ENCODE measurements around the gene PGF.
A peak's percentile ranks its signal among the peaks of the same experiment; 100 is the strongest.
"Not testable (repeated sequence)": the region's sequence is repeated elsewhere in the genome, so short reads cannot be mapped to it uniquely, and the experiment has no call there.

The PGF gene

GRCh38 chr14:74955229-74956026 lies at the start of gene PGF:
PGF (minus strand) TSS chr14:74955597; CDS start chr14:74955242, 355 bp downstream.
- DNase-seq = peak; percentile 10

GRCh38 chr14:75003250-75004027 lies 48.0 kb upstream of the PGF start:
- no peak for DNase-seq

- peak; percentile 90 for DNase-seq
Measured at GRCh38 chr14:75002392-75003249, 47.2 kb upstream of the PGF start, which contains the start of gene EIF2B2. EIF2B2 (plus strand) TSS chr14:75002921; CDS start chr14:75002991, 70 bp downstream.

DNA sequence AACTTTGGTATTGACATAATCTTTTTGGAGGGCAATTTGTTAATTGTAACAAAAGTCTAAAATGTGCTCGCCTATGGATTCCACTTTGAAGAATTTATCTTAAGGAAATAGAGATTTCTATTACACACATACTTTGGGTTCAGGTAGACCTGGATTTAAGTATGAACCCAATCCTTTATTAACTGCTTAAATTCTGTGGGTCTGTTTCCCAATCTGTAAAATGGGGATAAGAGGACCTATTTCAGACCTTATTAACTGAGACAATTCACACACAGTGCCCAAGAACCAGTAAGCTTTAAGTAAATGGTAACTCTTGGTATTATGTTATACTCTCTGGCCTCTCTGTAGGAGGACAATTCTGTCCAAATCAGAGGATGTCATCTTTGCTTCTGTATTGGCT lies 46.5 kb upstream of the PGF start:
- no peak for DNase-seq

- DNase-seq = no peak
Measured at GRCh38 chr14:75001261-75001660, 45.9 kb upstream of the PGF start.

- DNase-seq = not testable (repeated sequence)
Measured at GRCh38 chr14:74995781-74996180, 40.4 kb upstream of the PGF start.

DNA sequence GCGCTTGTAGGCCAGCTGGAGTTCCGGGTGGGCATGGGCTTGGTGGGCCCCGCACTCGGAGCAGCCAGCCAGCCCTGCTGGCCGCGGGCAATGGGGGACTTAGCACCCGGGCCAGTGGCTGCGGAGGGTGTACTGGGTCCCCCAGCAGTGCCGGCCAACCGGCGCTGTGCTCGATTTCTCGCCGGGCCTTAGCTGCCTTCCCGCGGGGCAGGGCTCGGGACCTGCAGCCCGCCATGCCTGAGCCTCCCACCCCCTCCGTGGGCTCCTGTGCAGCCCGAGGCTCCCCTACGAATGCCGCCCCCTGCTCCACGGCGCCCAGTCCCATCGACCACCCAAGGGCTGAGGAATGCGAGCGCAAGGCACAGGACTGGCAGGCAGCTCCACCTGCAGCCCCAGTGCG lies 38.8 kb upstream of the PGF start:
- DNase-seq = not testable (repeated sequence)

GRCh38 chr14:74988993-74989392 lies 33.6 kb upstream of the PGF start:
- DNase-seq = no peak

GRCh38 chr14:74988131-74988530 lies 32.7 kb upstream of the PGF start:
- DNase-seq = no peak

GRCh38 chr14:74985806-74986205 lies 30.4 kb upstream of the PGF start:
- no peak for DNase-seq

DNA sequence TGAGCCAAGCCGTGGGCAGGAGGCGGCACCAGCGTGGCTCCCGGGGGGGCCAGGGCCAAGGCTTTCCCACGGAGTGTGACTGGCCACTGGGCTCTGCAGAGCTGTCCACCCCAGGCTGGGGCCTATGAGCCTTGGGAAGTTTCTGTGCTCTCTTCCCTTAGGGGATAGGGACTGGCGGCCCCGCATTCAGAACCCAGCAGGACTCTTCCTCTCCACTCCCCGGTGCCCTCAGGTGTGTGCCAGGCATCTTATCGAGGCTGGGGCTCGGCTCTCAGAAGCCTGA lies 29.6 kb upstream of the PGF start:
- DNase-seq = no peak

GRCh38 chr14:74984236-74985027 lies 29.0 kb upstream of the PGF start:
- DNase-seq = no peak

GRCh38 chr14:74983343-74983742 lies 27.9 kb upstream of the PGF start:
- no peak for DNase-seq

DNA sequence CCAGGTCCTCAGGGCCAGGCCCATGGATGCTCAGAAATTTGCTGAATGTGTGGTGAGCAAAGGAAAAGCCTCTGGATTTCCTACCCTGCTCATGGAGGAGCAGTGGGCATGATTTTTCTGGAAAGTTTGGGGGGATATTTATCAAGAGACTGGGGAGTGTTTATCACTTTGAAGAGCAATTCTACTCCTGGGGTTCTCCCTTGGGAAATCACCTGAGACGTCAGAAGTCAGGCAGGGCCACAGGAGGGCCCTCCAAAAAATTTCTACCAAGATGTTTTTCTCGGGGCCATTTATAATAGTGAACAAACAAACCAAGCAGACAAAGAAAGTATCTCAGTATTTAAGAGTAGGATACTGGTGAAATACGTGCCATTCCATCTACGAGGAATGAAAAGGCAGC lies 27.3 kb upstream of the PGF start:
- no peak for DNase-seq

- DNase-seq = no peak
Measured at GRCh38 chr14:74981833-74982232, 26.4 kb upstream of the PGF start.

GRCh38 chr14:74981462-74981782 lies 26.0 kb upstream of the PGF start:
- DNase-seq = no peak

DNA sequence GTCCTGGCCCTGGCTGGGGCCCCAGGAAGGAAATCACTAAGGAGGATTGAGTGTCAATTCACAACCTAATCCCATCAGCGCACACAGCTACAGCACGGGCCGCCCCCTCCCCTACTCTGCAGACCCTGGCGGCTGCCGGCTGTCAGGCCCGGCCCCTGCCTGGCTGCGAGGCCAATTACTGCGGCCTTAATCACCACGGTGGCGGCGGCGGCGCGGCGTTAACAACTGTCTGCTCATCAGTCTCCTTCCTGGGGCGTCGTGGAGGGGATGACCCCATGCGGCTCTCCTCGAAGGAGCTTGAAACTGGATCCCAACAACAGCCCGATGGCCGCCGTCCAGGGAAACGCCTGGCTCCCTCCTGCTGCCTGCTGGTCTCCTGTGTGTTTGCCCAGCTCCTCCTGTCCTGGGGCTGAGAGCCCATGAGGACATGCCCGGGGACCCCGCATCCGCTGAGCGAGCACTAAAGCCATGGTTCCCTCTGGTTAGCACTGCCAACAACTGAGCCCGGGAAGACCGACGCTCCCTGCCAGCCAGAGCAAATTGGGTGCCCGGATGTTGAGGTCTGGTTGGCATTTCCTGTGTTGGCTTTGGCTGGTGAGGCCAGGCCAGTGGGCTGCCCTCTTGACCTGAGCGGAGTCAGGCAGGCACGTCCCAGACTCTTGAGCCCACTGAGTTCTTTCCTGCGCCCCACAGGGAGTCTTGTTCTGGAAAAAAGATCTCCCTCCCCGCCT lies 25.5 kb upstream of the PGF start:
- DNase-seq = no peak

DNA sequence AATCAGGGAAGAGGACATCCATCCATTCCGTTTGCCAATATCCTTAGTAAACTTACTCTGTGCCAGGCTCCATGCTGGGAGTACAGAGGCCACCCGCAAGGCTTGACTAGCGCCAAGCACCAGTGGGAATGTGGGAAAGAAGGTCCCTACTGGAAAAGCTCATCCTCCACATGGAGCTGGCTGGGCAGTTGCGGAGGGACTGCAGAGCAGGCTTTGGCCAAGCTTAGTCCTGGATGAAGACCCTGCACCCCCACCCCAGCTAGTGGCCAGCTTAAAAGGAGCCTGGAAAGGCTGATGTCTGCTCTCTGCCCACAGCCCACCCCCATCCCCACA lies 25.0 kb upstream of the PGF start:
- no peak for DNase-seq

DNA sequence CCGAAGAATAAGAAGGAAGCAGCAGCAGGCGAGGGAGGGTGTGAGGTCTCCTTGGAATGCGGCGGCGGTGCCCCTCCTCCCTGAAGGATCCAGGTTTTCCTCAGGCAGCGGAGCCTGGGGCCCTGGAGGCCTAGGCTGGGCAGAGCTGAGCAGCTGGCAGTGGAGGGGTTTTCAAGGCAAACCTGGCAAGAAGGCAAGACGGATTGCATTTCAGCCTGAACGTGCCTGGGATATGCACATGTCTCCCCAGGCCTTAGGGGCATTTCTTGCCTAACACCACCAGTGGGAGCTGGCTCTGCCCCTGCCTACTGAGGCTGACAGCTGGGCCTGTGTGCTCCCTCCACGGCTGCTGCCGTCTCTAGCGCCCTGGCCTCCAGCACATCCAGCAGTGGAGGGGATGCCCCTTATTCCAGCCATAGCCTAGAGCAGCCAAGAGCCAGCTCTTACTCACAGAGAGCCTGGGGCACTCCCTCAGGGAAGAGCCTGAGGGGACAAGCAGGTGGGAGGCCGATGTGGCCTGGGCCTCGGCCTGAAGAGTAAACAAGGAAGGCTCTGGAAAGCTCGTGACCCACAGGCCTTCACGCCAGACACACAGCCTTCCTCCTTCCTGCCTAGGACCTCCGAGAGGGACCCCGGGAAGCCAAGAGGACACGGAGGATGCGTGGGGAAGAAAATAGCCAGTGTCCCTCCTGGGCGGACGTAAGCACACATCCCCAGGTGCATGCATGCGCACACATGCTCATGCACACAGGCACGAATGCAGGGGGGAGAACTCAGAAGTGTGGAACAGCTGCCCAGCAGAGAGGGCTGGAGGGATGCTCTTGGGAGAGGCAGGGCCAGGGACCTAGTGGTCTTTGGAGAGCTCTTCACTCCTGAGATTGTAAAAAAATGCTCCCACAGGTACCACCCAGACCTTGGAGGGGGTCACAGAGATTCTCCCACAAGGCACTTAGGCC lies 24.3 kb upstream of the PGF start:
- no peak for DNase-seq

DNA sequence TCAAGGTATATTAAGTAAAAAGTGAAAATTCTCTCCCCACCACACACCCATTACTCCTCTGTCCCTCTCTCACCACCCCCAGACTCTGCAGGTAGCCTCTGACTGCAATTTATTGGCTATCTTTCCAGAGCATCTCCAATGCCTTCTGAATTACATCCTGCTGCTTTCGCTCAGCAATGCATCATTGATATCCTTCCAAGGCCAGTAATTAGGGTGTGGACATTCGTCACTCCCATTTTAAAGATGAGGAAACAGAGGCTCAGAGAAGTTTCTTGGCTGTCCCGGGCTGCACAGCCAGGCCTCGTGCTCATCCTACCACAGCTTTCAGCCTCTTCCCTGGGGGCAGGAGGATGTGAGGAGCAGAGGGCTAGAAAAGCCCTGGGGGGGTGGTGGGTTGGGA lies 23.6 kb upstream of the PGF start:
- no peak for DNase-seq

GRCh38 chr14:74978416-74978947 lies 23.1 kb upstream of the PGF start:
- DNase-seq = no peak

Data from NCI-H526 treated with DMSO at 0.1 percent for 48 hours (cell line).